Endothelial cell (in vitro differentiated cells): ENCODE measurements around the gene MASP1. TPM values are rescaled to one million over a fixed set of nuclear protein-coding genes. Genes with fewer than 3 reads are reported as not detected.

Source experiments
- DNase-seq: peaks from one replicate; pipeline ENCODE4 v3.0.0; 2021; ENCODE audit warnings: low spot score
- H3K27ac Mint-ChIP-seq: one replicate; pipeline ENCODE4 v1.8.0; 2021; ENCODE audit warnings: mixed read lengths, inconsistent platforms; ENCODE audit not compliant: unreplicated experiment
- H3K27me3 Mint-ChIP-seq: one replicate; pipeline ENCODE4 v1.8.0; 2021; ENCODE audit warnings: mild to moderate bottlenecking, moderate library complexity, mixed read lengths, inconsistent platforms; ENCODE audit not compliant: unreplicated experiment
- H3K36me3 Mint-ChIP-seq: one replicate; pipeline ENCODE4 v1.8.0; 2021; ENCODE audit warnings: mild to moderate bottlenecking, low read depth, mixed read lengths, inconsistent platforms; ENCODE audit not compliant: unreplicated experiment
- H3K4me1 Mint-ChIP-seq: one replicate; pipeline ENCODE4 v1.8.0; 2021; ENCODE audit warnings: mild to moderate bottlenecking, mixed read lengths, inconsistent platforms; ENCODE audit not compliant: unreplicated experiment
- H3K4me3 Mint-ChIP-seq: one replicate; pipeline ENCODE4 v1.8.0; 2021; ENCODE audit warnings: mild to moderate bottlenecking, mixed read lengths, inconsistent platforms; ENCODE audit not compliant: unreplicated experiment
- H3K9me3 Mint-ChIP-seq: one replicate; pipeline ENCODE4 v1.8.0; 2021; ENCODE audit warnings: mixed read lengths, inconsistent platforms; ENCODE audit not compliant: unreplicated experiment
- total RNA-seq: library from RNA; stranded (reverse); fragmentation: NEBNext Ultra II Directional; extraction: Animal tissue kit (Norgen Biotek cat#: 25700); gene quantifications from one replicate; pipeline ENCODE4 v1.2.1, GENCODE V29; 2021; ENCODE audit not compliant: unreplicated experiment
- TF ChIP-seq, protein P1 (sequence below): fragments of 200-600 bp; sonication (generic); IDR thresholded peaks from one replicate; pipeline ENCODE4 v1.5.0; 2021; ENCODE audit warnings: antibody characterized with exemption; ENCODE audit not compliant: unreplicated experiment

The MASP1 gene
- total RNA-seq, 1 donor from 2014 or later, result 0.56 TPM

DNA sequence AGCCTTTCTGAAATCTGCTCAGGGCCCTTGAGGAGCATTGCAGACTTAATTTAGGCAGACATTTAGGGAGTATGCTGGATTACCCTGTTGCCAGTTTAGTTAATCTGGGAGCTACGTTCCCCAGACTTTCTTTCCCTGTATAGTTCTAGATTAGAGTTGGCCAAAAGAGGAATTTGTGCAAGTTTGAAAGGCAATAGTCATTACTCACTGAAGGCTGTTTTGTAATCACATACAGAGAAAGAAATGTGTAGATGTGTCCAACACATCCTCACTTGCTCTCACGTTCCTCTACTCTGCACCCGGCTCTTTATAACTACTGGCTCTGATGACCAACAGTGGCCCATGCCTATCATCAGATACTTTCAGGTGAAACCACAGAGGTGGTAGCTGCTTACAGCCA lies 24.2 kb downstream of the MASP1 start:
- Mint-ChIP-seq H3K36me3 (peaks cover 3% of the 10 kb centered on the region), H3K27ac (no peak overlapping the region), H3K9me3 (peaks cover 6% of the 10 kb centered on the region), H3K4me3 (no peak overlapping the region), H3K4me1 (peaks cover 11% of the 10 kb centered on the region), H3K27me3 (no peaks in the 10 kb centered on the region)
- TF ChIP-seq, protein P1, sequence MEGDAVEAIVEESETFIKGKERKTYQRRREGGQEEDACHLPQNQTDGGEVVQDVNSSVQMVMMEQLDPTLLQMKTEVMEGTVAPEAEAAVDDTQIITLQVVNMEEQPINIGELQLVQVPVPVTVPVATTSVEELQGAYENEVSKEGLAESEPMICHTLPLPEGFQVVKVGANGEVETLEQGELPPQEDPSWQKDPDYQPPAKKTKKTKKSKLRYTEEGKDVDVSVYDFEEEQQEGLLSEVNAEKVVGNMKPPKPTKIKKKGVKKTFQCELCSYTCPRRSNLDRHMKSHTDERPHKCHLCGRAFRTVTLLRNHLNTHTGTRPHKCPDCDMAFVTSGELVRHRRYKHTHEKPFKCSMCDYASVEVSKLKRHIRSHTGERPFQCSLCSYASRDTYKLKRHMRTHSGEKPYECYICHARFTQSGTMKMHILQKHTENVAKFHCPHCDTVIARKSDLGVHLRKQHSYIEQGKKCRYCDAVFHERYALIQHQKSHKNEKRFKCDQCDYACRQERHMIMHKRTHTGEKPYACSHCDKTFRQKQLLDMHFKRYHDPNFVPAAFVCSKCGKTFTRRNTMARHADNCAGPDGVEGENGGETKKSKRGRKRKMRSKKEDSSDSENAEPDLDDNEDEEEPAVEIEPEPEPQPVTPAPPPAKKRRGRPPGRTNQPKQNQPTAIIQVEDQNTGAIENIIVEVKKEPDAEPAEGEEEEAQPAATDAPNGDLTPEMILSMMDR, result no peak
- DNase-seq, result no peak

DNA sequence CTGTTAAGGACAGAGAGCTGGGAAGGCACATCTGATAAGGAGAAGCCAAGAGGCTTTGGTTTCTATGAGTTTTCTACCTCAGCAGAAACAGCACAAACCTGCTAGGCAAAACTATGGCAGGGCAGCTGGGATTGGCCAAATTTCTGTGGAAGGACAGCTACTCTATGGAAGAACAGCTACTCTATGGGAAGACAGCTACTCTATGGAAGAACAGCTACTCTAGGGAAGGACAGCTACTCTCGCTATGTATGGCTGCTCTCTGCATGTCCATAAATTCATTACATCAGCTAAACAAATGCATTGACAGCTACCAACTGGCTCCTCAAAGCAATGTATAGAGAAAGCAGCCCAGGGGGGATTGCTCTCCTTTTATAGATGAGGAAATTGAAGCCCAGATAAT lies 24.8 kb downstream of the MASP1 start:
- H3K27me3 Mint-ChIP-seq, result no peaks in the 10 kb centered on the region
- H3K27ac Mint-ChIP-seq, result no peak overlapping the region
- DNase-seq, result no peak
- peaks cover 6% of the 10 kb centered on the region for H3K9me3 Mint-ChIP-seq
- H3K4me1 Mint-ChIP-seq, result peaks cover 11% of the 10 kb centered on the region
- TF ChIP-seq, protein P1, result no peak
- no peak overlapping the region for H3K4me3 Mint-ChIP-seq
- peaks cover 3% of the 10 kb centered on the region for H3K36me3 Mint-ChIP-seq

DNA sequence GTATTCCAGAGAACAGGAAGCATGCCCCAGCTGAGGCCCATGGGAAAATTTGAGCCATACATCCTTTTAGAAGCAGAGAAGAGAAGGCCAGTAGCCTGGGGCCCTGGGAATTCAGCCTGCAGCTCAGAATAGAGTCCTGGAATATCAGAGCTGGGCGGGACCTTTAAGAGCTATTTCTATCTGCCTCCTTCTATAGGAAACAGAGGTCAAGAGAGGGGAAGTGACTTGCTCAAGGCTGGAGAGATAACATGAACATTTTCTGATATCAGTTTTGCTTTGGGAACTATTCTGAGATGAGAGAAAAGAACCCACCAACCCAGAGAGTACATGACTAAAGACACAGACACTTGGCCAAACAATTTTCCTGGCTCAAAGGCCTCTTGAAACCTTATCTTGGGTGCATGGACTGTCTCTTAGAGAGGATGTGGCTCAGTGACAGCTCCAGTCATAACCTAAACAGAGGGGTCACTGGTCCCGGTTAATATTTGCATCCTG lies 26.0 kb downstream of the MASP1 start:
- Mint-ChIP-seq H3K9me3 (peaks cover 5% of the 10 kb centered on the region), H3K4me3 (no peak overlapping the region), H3K4me1 (peaks cover 11% of the 10 kb centered on the region), H3K27me3 (no peaks in the 10 kb centered on the region), H3K36me3 (peaks cover 3% of the 10 kb centered on the region), H3K27ac (no peak overlapping the region)
- DNase-seq, result no peak
- TF ChIP-seq, protein P1, result no peak

DNA sequence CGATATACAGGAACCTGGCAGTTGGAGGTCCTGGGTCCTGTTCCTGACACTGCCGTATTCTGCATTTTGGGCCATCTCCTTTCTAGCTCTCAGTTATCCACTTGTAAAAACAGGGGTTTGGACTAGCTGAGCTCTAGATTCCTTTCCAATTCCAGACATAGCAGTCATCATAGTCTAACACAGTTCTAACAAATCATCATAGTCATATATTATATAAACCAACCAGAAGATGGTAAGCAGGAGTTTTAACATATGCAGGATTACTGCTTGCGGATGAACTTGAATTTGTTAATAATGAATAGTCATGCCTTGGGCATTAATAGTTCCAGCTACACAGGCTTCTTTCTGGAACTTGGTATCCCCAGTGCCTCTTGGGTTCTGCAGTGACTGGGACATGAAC lies 26.6 kb downstream of the MASP1 start:
- TF ChIP-seq, protein P1, result no peak
- H3K9me3 Mint-ChIP-seq, result no peaks in the 10 kb centered on the region
- peaks cover 3% of the 10 kb centered on the region for H3K36me3 Mint-ChIP-seq
- no peak for DNase-seq
- H3K27me3 Mint-ChIP-seq, result no peaks in the 10 kb centered on the region
- no peak overlapping the region for H3K27ac Mint-ChIP-seq
- H3K4me3 Mint-ChIP-seq, result no peak overlapping the region
- peaks cover 11% of the 10 kb centered on the region for H3K4me1 Mint-ChIP-seq

DNA sequence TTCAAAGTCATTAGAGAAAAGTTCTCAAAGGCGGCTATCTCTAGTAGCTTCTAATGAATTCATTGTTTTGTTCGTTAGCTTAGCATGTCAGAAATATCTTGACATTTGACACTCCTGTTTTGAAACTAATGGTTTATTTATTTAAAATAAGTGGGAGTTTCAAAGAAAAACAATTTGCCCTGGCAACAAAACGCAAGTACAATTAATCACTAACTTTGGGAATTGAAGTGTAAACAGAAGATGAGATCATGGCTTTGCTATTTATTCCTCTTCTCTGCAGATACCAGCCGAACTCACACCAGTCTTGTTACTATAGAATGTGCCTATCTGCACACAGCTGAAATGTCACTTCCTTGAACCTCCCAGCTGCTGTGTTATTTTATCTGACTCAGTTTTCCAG lies 27.5 kb downstream of the MASP1 start:
- Mint-ChIP-seq H3K27me3 (no peaks in the 10 kb centered on the region), H3K27ac (no peak overlapping the region), H3K4me3 (no peak overlapping the region), H3K9me3 (no peaks in the 10 kb centered on the region), H3K36me3 (peaks cover 3% of the 10 kb centered on the region), H3K4me1 (peaks cover 11% of the 10 kb centered on the region)
- TF ChIP-seq, protein P1, result no peak
- DNase-seq, result no peak
